Fibroblast of mammary gland (primary cell): ENCODE data around the gene UBP1.
"Not testable (repeated sequence)": the region's sequence is repeated elsewhere in the genome, so short reads cannot be mapped to it uniquely, and the experiment has no call there.

Experiments used
- DNase-seq: peaks from one replicate; pipeline ENCODE4 v3.0.0-alpha.2; 2010; ENCODE audit warnings: low read depth
- H3K4me3 ChIP-seq: 2 replicates; pipeline ENCODE4 v1.5.1; 2011; ENCODE audit warnings: low read depth, mild to moderate bottlenecking, low read length, moderate library complexity; ENCODE audit not compliant: control insufficient read depth
- CTCF ChIP-seq: conservative IDR thresholded peaks from 2 replicates; pipeline ENCODE4 v1.5.1; 2011; ENCODE audit warnings: low read depth, low read length, inconsistent platforms; ENCODE audit not compliant: control insufficient read depth, insufficient read depth

Gene UBP1

DNA sequence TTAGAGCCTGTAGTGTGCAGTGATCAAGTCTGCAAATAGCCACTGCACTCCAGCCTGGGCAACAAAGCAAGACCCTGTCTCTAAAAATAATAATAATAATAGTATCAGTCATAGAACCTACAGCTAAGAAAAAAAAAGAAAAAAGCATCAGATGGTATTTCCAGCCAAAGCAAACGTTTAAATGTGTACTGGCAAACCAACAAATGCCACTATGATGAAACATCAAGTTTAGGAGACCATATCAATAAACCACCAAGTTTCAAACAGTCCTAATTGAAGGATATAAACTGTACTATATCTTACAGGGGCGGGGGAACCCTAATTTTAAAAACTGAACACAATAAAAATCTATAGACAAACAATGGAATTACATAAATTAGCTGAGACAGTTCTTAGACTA is 6.4 kb downstream of the UBP1 start:
- DNase-seq = peak; percentile 50

GRCh38 chr3:33430571-33430970 is 9.6 kb downstream of the UBP1 start:
- TF ChIP-seq CTCF = no peak
- no peak for DNase-seq
- H3K4me3 ChIP-seq = no peak overlapping the region

More for the DNA sequence above, 6.4 kb downstream of the UBP1 start:
- no peak for TF ChIP-seq CTCF
- no peak overlapping the region for H3K4me3 ChIP-seq

- no peak overlapping the region for H3K4me3 ChIP-seq
- TF ChIP-seq CTCF = no peak
- DNase-seq = no peak
These were observed 10.1 kb downstream of the UBP1 start for GRCh38 chr3:33430061-33430460.

DNA sequence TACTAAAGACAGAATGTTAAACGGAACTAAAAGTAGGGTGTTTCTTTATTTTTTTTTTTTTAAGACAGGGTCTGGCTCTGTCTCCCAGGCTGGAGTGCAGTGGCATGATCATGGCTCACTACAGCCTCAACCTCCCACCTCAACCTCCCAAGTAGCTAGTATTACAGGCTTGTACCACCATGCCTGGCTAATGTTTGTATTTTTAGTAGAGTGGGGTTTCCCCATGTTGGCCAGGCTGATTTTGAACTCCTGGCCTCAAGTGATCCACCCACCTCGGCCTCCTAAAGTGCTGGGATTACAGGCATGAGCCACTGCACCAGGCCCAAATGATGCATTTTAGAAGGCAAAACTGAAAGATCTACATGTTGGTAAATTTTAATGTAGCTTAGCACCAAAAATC is 10.9 kb downstream of the UBP1 start:
- H3K4me3 ChIP-seq, DNase-seq: not testable (repeated sequence)

GRCh38 chr3:33428734-33429133 is 11.5 kb downstream of the UBP1 start:
- H3K4me3 ChIP-seq = no peak overlapping the region
- no peak for TF ChIP-seq CTCF
- no peak for DNase-seq

- DNase-seq = no peak
- H3K4me3 ChIP-seq = no peak overlapping the region
- TF ChIP-seq CTCF = no peak
These were observed 13.4 kb downstream of the UBP1 start for GRCh38 chr3:33426630-33427317.

DNA sequence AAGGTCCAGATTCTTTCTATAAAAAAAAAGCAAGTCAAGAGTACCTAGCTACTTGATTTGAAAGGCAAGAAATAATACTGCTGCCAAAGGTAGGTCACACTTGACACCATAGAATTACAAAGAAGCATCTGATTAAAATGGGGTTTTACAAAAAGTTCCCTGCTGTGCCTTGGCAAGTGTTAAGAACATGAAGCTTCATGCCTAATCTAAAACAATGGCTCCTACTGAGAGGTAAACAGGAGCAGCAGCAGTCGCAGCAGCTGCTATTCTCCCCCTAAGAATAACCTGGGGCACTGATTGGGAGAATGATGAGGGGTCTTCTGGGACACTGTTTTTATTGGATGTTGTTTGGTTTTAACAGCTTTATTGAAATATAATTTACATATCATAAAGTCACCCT is 14.1 kb downstream of the UBP1 start:
- no peak overlapping the region for H3K4me3 ChIP-seq
- TF ChIP-seq CTCF = no peak
- DNase-seq = no peak
